CD4-positive, alpha-beta memory T cell (primary cell): ENCODE measurements around the gene PGBD5. TPM values are rescaled to one million over a fixed set of nuclear protein-coding genes. Genes with fewer than 3 reads are reported as not detected.

Source experiments
- CTCF ChIA-PET: fragments of 350-600 bp; sonication (Branson Sonifier 250); formaldehyde crosslinking; loops from one replicate; lab custom pipeline; 2021; ENCODE audit warnings: inconsistent platforms; ENCODE audit not compliant: partially characterized antibody; lab: Charles Lee
- POLR2A ChIA-PET: fragments of 350-600 bp; sonication (Branson Sonifier 250); formaldehyde crosslinking; loops from one replicate; lab custom pipeline; 2021; ENCODE audit not compliant: partially characterized antibody; lab: Charles Lee
- DNase-seq, 5 donors: peaks; one replicate each; pipeline versions ENCODE4 v3.0.0 to v3.0.0-alpha.2; 2020 to 2022; ENCODE audit warnings: mixed read lengths in 1 of 5
- H3K27ac ChIP-seq: one replicate; pipeline ENCODE4 v1.7.0; 2013; ENCODE audit warnings: low read depth, low read length
- H3K27me3 ChIP-seq: 2 replicates; pipeline ENCODE4 v1.7.0; 2013; ENCODE audit warnings: mild to moderate bottlenecking, low read length, moderate library complexity; ENCODE audit not compliant: insufficient read depth
- H3K36me3 ChIP-seq: 2 replicates; pipeline ENCODE4 v1.7.0; 2013; ENCODE audit warnings: mild to moderate bottlenecking, low read length, moderate library complexity; ENCODE audit not compliant: insufficient read depth
- H3K4me1 ChIP-seq: 2 replicates; pipeline ENCODE4 v1.7.0; 2013; ENCODE audit warnings: mild to moderate bottlenecking, low read length, moderate library complexity; ENCODE audit not compliant: insufficient read depth
- H3K4me3 ChIP-seq, 2 donors: one replicate each; pipeline ENCODE4 v1.7.0; 2013; ENCODE audit warnings: low read length in 2 of 2, mild to moderate bottlenecking in 1 of 2
- H3K9me3 ChIP-seq, 2 donors: one replicate each; pipeline ENCODE4 v1.7.0; 2013; ENCODE audit warnings: low read length in 2 of 2, control low read depth in 1 of 2; ENCODE audit not compliant: control insufficient read depth in 1 of 2
- H3K27ac Mint-ChIP-seq, 7 donors: one replicate each; pipeline ENCODE4 v1.8.0; 2020 to 2021; ENCODE audit warnings: mixed read lengths in 7 of 7, mild to moderate bottlenecking in 6 of 7, inconsistent platforms in 3 of 7, moderate library complexity in 3 of 7
- H3K27me3 Mint-ChIP-seq, 2 donors: one replicate each; pipeline ENCODE4 v1.8.0; 2020 to 2021; ENCODE audit warnings: mixed read lengths in 2 of 2
- H3K36me3 Mint-ChIP-seq, 2 donors: one replicate each; pipeline ENCODE4 v1.8.0; 2020 to 2021; ENCODE audit warnings: mixed read lengths in 2 of 2, inconsistent platforms in 1 of 2, mild to moderate bottlenecking in 1 of 2
- H3K4me1 Mint-ChIP-seq, 4 donors: one replicate each; pipeline ENCODE4 v1.8.0; 2020 to 2021; ENCODE audit warnings: mixed read lengths in 4 of 4, mild to moderate bottlenecking in 1 of 4
- H3K4me3 Mint-ChIP-seq, 8 donors: one replicate each; pipeline ENCODE4 v1.8.0; 2020 to 2021; ENCODE audit warnings: mixed read lengths in 8 of 8, mild to moderate bottlenecking in 7 of 8, moderate library complexity in 6 of 8, inconsistent platforms in 3 of 8
- H3K9me3 Mint-ChIP-seq, 8 donors: one replicate each; pipeline ENCODE4 v1.8.0; 2020 to 2021; ENCODE audit warnings: mixed read lengths in 8 of 8, mild to moderate bottlenecking in 5 of 8, inconsistent platforms in 3 of 8, moderate library complexity in 1 of 8
- intact Hi-C: fragments of 100-400 bp; cut with micrococcal nuclease; formaldehyde crosslinking; loops from one replicate; pipeline ENCODE4 v1.15.1; 2023
- polyA plus RNA-seq, 2 donors: library from polyadenylated mRNA; unstranded; fragments of 300-500 nt; fragmentation: Illumina TruSeq; gene quantifications; one replicate each; pipeline ENCODE4 v1.2.3, GENCODE V29; 2021
- total RNA-seq, 2 experiments: library from RNA; stranded (reverse); gene quantifications; one replicate each; pipeline ENCODE4 v1.2.3, GENCODE V29; 2021

Gene PGBD5
- total and polyA plus RNA-seq, 4 experiments from 2014 or later, result not detected

DNA sequence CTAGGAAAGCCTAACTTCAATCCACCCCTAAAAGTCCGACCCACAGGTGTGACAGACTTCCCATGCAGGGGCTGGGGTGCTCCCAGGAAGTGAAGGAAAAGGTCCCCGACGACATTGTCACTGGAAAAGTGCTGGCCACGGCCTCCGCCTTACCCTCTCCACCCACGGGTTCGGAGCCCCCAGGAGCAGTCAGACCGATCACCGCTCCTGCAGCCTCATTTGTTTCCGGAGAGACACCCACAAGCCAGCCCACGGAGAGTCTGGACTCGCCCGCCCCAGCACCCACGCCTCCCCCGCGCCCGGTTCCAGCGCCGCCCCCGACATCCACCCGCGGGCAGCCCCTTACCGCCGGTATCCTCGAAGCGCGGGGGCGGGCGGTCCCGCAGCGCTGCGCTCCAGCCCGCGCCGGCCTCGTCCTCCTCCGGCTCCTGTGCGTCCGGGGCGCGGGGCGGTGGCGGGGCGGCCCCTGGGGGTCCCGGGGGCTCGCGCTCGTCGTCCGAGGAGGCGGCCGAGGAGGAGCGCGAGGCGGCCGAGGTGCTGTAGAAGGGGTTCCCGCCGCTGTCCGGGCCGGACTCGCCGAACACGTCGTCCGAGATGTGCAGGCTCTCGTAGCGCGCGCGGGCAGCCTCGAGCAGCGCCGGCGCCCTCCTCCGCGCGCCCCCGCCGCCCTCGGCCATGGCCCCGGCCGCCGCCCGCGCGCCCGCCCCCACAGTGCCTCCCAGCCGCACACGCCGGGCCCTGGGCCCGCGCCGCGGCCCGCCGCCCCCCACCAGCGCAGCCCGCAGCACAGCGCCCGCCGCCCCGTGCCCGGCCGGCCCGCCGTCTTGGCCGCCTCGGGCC lies 660 bp downstream of the PGBD5 start:
- Histone ChIP-seq H3K27ac (no peak overlapping the region), H3K27me3 (peaks cover 32% of the 10 kb centered on the region), H3K9me3 (no peaks in the 10 kb centered on the region), H3K4me1 (peaks cover 6% of the 10 kb centered on the region), H3K4me3 (no peak overlapping the region), H3K36me3 (no peaks in the 10 kb centered on the region)
- ChIA-PET POLR2A (no interaction called here), CTCF (no interaction called here)
- Mint-ChIP-seq H3K36me3 (peaks cover 0 to 4% of the 10 kb centered on the region in 2 donors), H3K4me1 (peaks cover 4 to 18% (median 11%) of the 10 kb centered on the region in 4 donors), H3K4me3 (peak overlapping the region; percentile 38 to 74 (median 63)), H3K9me3 (peaks cover 0 to 13% (median 6%) of the 10 kb centered on the region in 8 donors), H3K27me3 (peaks cover 50 to 61% of the 10 kb centered on the region in 2 donors), H3K27ac (no peak overlapping the region)
- intact Hi-C loops, result no loop called here
- DNase-seq, result no peak

DNA sequence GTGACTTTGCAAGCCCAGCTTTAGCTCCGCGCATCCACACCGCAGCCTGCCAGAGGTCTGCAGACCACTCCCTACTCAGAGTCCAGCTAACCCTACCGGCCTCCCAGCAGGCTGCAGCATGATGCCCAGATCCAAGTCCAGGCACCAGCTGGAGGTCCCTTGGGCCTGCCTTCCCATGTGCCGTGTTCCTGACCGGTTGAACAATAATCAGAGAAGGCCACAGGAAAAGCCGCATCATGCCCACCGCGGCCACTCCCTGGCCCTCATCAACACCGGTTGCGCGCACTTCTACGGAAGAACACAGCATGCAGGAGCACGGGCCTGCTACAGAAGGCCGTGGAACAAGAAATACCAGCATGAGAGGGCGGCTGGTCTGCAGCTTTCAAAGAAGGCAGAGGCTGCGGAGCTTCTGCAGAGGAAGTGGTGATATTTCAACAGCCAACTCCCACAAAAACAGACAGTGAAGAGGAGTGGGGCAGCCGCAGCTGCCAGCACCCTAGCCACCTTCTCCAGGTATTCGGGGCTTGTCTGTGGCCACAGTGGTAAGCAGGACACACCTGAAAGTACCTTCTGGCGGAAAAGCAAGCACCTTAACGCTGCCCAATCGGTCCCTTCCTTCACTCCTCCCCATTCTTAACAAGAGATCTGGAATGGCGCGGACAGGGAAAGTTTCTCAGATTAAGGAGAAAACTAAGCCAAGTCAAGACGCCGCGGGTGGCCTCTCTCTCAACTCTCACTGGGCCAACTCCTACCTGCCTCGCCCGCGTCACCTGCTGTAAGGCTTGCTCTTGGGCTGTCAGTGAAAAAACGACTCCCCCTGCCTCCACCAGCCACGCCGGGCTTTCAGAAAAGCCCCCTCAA lies 1.5 kb downstream of the PGBD5 start:
- H3K36me3 ChIP-seq, result no peaks in the 10 kb centered on the region
- DNase-seq, result no peak
- H3K27me3 ChIP-seq, result peaks cover 32% of the 10 kb centered on the region
- POLR2A ChIA-PET, result no interaction called here
- Mint-ChIP-seq H3K9me3 (peaks cover 0 to 22% (median 10%) of the 10 kb centered on the region in 8 donors), H3K4me1 (peaks cover 4 to 18% (median 11%) of the 10 kb centered on the region in 4 donors), H3K36me3 (peaks cover 0 to 4% of the 10 kb centered on the region in 2 donors), H3K4me3 (peak overlapping the region; percentile 43 to 74 (median 63)), H3K27me3 (peaks cover 50 to 62% of the 10 kb centered on the region in 2 donors), H3K27ac (no peak overlapping the region)
- CTCF ChIA-PET, result no interaction called here
- no peaks in the 10 kb centered on the region for H3K9me3 ChIP-seq
- no peak overlapping the region for H3K27ac ChIP-seq
- intact Hi-C loops, result no loop called here
- H3K4me3 ChIP-seq, result no peak overlapping the region
- peaks cover 6% of the 10 kb centered on the region for H3K4me1 ChIP-seq

DNA sequence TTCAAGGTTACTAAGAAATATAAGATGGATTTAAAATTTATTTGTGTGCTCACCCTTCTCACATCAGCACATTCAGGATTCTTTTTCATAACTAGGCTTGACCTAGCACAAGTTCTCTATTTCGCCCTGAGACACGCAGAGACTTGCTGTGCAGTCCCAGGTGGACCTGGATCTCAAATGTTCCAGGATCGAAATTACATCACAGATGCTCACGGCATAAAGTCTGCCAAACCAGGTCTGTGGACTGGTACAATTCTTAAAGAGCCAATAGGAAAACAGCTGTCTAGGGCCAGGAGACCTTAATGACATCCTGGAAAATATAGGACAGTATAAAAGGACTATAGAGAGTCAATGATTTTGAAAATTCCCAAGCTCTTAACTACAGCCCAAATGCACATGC lies 2.2 kb downstream of the PGBD5 start:
- ChIA-PET POLR2A (no interaction called here), CTCF (no interaction called here)
- peaks cover 28% of the 10 kb centered on the region for H3K27me3 ChIP-seq
- H3K27me3 Mint-ChIP-seq, result peaks cover 44 to 58% of the 10 kb centered on the region in 2 donors
- no peaks in the 10 kb centered on the region for H3K36me3 ChIP-seq
- no peak overlapping the region for H3K4me3 ChIP-seq
- H3K4me1 ChIP-seq, result peaks cover 6% of the 10 kb centered on the region
- no peaks in the 10 kb centered on the region for H3K9me3 ChIP-seq
- no peak overlapping the region for H3K27ac Mint-ChIP-seq
- H3K4me1 Mint-ChIP-seq, result peaks cover 4 to 18% (median 11%) of the 10 kb centered on the region in 4 donors
- H3K36me3 Mint-ChIP-seq, result peaks cover 0 to 4% of the 10 kb centered on the region in 2 donors
- intact Hi-C loops, result no loop called here
- H3K4me3 Mint-ChIP-seq, result peak overlapping the region in 7 of 8 donors; percentile 6 to 52 (median 43)
- no peak overlapping the region for H3K27ac ChIP-seq
- no peak for DNase-seq
- H3K9me3 Mint-ChIP-seq, result peaks cover 0 to 26% (median 10%) of the 10 kb centered on the region in 8 donors

DNA sequence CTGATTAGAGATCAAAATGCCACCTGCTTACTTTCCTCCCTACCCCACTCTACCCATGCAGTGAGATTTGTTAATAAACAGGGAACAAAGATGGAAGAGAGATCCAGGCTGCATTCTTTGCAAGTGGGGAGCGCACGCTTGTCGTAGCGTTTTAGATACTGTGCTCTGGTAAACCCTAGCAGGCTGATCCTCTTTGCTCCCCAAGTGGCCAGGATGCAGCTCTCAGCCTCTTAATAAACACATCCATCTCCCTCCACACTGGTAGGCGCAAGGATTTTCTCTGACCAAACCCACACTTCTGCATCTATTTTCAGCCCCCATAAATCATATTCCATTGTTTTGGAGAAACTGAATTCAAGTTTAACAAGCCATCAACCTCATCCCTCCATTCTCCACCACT lies 2.9 kb downstream of the PGBD5 start:
- CTCF ChIA-PET, result no interaction called here
- Histone ChIP-seq H3K27me3 (peaks cover 28% of the 10 kb centered on the region), H3K27ac (no peak overlapping the region), H3K4me1 (peaks cover 6% of the 10 kb centered on the region), H3K9me3 (no peaks in the 10 kb centered on the region), H3K4me3 (no peak overlapping the region), H3K36me3 (no peaks in the 10 kb centered on the region)
- intact Hi-C loops, result no loop called here
- peaks cover 4 to 18% (median 11%) of the 10 kb centered on the region in 4 donors for H3K4me1 Mint-ChIP-seq
- peaks cover 0 to 4% of the 10 kb centered on the region in 2 donors for H3K36me3 Mint-ChIP-seq
- POLR2A ChIA-PET, result no interaction called here
- peaks cover 46 to 61% of the 10 kb centered on the region in 2 donors for H3K27me3 Mint-ChIP-seq
- H3K27ac Mint-ChIP-seq, result no peak overlapping the region
- H3K4me3 Mint-ChIP-seq, result peak overlapping the region in 1 of 8 donors; percentile 26
- H3K9me3 Mint-ChIP-seq, result peaks cover 0 to 29% (median 10%) of the 10 kb centered on the region in 8 donors
- no peak for DNase-seq

DNA sequence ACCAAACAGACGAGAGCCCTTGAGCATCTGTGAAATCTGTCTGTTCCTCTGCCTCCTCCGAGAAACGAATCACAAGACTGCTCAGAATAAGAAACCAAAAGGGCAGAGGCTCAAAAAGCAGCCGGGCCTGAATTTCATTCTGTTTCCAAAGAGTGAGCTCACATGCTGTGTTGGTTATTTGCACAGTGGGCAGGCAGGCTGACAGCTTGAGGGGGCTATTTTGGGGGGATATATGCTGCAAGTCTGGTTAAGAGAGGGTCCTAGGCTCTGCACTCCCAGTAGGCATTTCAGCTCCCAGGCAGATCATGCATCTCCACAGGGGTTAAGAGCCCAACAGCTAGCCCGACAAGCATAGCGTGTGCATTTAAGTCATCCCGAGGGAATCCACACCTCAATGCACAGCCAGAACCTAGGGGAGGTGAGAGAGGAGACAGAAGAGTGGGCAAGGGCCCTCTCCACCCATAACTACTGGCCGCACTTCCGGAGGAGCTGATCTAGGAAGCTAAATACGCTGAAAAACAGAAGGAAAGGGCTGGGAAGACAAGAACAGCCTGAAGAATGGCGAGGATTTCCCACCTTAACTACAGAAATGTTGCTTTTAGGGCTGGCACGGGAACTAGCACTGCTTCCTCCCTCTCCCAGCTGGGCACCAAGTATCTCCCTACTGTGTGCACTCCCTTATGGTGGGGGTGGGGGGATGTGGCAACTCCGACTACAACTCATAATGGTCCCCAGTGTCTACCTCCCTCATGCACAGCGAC lies 3.7 kb downstream of the PGBD5 start:
- H3K27ac Mint-ChIP-seq, result no peak overlapping the region
- H3K9me3 ChIP-seq, result no peaks in the 10 kb centered on the region
- peaks cover 0 to 29% (median 9%) of the 10 kb centered on the region in 8 donors for H3K9me3 Mint-ChIP-seq
- POLR2A ChIA-PET, result no interaction called here
- peaks cover 4 to 16% (median 11%) of the 10 kb centered on the region in 4 donors for H3K4me1 Mint-ChIP-seq
- CTCF ChIA-PET, result no interaction called here
- H3K27me3 ChIP-seq, result peaks cover 28% of the 10 kb centered on the region
- peaks cover 0 to 4% of the 10 kb centered on the region in 2 donors for H3K36me3 Mint-ChIP-seq
- H3K4me3 ChIP-seq, result no peak overlapping the region
- no peak overlapping the region for H3K27ac ChIP-seq
- peak overlapping the region in 2 of 8 donors; percentile 7 to 13 for H3K4me3 Mint-ChIP-seq
- no peaks in the 10 kb centered on the region for H3K36me3 ChIP-seq
- intact Hi-C loops, result no loop called here
- peaks cover 6% of the 10 kb centered on the region for H3K4me1 ChIP-seq
- no peak for DNase-seq
- peaks cover 44 to 61% of the 10 kb centered on the region in 2 donors for H3K27me3 Mint-ChIP-seq

DNA sequence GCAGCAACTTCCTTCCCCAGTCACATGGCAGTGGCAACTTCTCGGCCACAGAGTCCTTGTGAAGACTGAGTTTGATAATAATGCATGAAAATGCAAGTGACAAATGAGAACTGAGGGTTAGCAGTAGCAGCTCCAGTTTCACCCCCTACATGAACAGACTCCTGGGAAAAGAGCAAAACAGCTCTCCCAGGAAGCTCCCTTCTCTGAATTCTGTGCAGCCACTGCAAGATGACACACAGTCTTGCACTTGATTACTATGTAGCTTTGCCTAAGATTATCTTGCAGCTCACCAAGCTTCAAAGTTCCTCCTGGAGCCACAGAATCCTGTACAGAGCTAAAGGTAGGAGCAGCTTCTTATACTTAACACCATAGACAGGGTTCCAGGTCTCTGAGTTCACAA lies 4.7 kb downstream of the PGBD5 start:
- ChIA-PET POLR2A (no interaction called here), CTCF (no interaction called here)

More for the DNA sequence above, 4.7 kb downstream of the PGBD5 start:
- Mint-ChIP-seq H3K4me1 (peaks cover 1 to 8% (median 5%) of the 10 kb centered on the region in 4 donors), H3K36me3 (no peaks in the 10 kb centered on the region), H3K9me3 (peaks cover 0 to 23% (median 7%) of the 10 kb centered on the region in 8 donors), H3K4me3 (no peak overlapping the region), H3K27ac (no peak overlapping the region), H3K27me3 (peaks cover 39 to 62% of the 10 kb centered on the region in 2 donors)
- Histone ChIP-seq H3K9me3 (no peaks in the 10 kb centered on the region), H3K4me3 (no peak overlapping the region), H3K27ac (no peak overlapping the region), H3K36me3 (no peaks in the 10 kb centered on the region), H3K27me3 (peaks cover 20% of the 10 kb centered on the region), H3K4me1 (peaks cover 6% of the 10 kb centered on the region)
- intact Hi-C loops, result no loop called here
- DNase-seq, result no peak
